HG03354 (cell line): ENCODE data around the gene ADIG.
"Not testable (repeated sequence)": the region's sequence is repeated elsewhere in the genome, so short reads cannot be mapped to it uniquely, and the experiment has no call there.

Experiments used
- ATAC-seq: cut with Tn5 transposase; IDR thresholded peaks from one replicate; pipeline ENCODE4 v1.9.1; 2021; ENCODE audit warnings: mild to moderate bottlenecking; ENCODE audit not compliant: unreplicated experiment, poor library complexity, severe bottlenecking

Gene ADIG

DNA sequence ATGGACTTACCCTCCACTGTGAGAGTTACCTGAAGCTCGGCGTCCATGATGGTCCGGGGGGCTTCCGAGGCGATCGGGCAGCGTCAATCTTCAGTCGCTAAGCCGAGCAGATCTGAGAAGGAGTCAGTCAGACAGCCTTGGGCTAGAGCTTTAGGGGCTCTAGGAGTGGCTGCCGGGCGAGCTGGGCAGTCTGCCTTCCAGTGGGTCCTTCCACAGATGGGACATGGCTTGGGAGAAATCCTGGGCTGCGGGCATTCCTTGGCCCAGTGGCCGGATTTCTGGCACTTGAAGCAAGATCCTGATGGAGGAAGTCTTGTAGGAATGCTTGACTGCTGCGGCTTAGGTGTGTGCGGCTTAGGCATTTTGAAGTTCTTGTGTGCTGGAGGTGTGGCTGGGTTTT, 14.9 kb downstream of the ADIG start:
- not testable (repeated sequence) for ATAC-seq

DNA sequence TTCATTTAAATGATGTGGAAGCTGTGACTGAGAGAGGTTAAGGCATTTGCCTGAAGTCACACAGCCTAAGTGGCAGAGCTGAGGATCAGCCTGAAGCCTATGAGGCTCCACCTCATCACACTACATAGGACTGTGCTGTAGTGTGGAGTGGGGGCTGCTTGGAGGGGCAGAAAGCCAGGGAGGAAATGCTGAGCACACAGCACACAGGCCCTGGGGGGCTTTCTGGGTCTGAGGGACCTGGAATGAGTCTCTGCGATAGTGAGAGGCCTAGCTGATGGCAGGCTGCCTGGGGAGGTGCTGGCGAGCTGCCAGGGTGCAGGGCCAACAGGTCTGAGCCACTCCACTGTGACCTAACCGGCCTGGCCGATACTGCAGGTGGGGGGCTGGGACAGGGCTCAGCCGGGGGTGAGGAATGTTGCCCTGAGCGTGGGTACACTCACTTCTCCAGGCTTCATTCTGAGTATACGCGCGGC, 18.4 kb downstream of the ADIG start:
- ATAC-seq, result no peak

DNA sequence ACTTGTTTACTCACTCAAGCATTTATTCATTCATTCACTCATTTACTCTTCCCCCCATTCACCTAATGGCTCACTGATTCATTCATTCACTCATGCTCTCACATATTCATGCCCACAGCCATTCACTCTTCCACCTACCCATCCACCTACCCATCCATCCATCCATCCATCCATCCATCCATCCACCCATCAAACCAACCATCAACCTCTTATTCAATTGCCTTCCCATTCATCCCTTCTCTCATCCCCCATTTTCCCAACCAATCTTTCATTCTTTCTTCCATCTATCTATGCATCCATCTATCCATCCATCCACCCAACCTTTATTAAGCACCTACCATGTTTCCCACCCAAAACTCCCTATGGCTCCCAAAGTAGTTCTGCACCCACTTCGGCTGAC, 19.1 kb downstream of the ADIG start:
- ATAC-seq, result no peak

DNA sequence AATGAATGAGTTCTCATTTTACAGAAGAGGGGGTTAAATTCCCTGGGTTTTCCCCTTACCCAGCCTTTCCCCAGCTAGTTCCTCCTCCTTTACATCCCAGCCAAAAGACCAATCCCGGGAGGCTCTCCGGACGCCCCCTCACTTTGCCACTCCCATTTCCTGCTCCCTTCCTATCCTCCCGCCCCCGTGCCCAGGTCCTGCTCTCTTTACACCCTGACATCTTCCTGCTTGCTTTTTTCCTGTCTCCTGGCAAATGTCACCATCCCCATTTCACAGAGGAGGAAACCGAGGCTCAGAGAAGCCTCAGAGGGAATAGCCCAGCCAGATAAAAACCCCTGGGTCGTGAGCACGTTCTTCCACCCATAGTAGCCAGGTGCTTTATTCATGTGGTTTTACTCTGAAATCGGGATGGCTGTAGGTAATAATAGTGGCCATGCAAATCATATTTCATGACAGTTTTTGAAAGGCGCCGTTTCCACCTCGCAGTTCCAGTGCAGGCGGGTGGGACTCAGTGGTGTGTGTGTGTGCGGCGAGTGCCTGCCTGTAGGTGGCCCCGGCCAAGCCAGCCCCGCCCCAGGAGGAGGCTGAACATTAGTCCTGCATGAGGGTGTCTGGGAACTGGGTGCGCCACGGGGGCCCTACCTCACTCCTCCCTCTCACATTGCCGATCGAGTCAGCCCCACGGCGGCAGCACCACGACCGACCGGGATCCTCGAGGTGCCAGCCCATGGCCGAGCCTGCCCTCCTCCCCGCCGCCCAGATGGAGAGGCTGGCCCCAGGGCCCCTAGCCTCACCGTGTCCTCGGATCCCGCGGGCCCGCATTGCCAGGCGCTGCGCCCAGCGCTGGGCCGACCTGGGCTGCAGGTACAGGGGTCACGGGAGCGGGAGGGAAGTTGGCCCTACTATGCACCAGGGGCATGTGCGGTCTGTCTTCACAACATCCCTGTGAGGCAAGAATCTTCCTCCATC, 20.5 kb downstream of the ADIG start, which contains the start of gene ARHGAP40:
Gene ARHGAP40, plus strand, starts transcription at position 594 of the 969 bp plus-strand sequence.
- no peak for ATAC-seq

DNA sequence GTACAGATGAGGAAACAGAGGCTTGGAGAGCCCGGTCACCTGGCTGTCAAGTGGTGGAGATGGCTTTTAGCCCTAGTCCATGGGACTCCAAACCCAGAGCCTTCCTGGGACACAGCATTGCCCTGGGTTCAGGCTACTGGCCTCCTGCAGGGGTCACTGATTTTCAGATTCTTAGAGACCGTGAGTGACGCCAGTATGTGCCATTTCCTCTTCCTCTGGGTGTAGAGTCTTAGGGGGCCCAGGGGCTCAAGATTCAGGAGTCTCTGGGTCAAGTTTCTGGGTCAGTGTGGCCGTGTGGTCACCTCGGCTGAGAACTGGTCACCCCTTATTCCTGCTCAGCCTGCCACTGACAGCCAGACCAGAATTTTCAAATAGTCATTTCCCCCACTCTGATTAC, 21.2 kb downstream of the ADIG start:
- ATAC-seq, result no peak

DNA sequence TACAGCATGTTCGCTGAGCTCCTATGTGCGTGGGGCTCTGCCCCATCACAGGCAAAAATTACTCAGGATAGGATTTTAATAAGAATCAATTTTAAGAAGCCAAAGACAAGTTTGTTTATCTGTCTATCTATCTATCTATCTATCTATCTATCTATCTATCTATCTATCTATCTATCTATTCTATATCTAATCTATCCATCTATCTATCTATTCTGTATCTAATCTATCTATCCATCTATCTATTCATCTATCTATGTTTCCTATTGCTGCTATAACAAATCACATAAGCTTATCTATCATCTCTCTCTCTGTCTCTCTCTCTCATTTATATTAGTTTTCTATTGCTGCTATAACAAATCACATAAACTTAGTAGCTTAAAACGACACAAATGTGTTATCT, 22.3 kb downstream of the ADIG start:
- no peak for ATAC-seq

DNA sequence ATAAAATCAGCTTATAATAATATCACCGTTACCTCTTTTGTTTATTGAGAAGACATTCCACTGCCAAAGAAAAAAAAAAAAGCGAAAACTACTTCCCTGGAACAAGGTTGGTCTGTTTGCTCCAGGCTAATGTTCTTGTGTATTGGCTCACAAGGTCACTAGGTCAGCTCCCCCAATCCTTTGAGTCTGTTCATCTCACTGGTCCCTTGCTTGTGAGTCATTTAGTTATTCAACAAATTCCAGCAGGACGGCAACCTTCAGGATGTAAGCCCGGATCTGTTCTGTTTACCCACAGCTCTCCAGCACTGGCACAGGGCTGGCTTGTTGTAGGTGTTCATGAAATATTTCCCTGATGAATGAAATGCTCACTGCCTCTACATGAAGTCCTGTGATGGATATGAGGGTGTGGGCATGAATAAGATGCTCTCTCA, 23.9 kb downstream of the ADIG start:
- no peak for ATAC-seq

DNA sequence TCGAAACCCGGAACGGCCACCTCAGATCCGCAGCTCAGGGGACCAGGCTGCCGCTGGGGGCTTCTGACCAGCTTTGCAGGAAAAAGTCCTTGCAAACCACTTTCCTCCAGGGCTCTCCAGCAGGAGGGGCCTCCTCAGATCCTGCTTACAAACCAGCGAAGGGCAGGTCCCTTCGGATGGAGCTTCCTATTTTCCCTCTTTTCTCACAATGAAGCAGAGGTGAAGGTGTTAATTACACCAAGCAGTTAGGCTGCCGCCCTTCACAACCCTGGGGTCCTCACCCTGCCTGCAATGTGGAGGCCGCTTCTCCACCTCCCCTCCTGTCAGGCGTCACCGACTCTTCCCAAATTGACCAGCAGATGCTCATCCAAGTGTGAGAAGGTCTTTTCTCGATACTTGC, 26.4 kb downstream of the ADIG start:
- no peak for ATAC-seq

DNA sequence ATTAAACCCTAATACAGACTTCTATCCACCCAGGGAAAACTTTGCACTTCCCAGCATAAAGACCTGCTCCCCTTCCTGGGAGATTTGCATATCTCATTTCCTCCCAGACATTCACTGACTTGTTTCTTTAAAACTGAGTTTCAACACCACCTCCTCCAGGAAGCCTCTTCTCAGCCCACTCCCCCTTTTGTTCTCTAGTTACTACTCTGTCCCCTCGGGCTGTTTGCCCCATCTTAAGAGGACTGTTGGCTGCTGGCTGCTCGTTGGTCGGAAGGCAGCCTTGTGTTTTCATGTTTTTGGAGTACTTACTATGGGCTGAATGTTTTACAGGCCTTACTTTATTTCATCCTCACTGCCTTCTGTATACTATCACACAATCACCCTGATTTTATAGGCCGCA, 27.2 kb downstream of the ADIG start:
- no peak for ATAC-seq

DNA sequence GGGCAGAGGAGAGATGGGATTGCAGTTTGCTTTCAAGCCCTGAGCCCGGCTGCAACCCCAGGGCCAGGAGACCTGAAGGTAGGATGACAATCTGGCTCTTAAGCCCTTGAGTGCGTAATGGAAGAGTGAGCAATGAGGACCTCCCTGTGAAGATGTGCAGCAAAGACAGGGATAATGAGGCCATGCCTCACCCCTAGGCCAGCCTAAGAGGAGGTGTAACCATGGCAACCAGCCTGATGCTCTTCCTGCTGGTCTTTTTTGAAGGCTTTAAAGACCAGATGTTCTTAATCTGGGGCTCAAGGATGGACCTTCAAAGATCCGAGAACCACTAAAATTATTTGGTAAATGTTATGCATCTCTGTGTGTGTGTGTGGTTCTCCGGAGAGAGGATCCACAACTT, 28.8 kb downstream of the ADIG start:
- no peak for ATAC-seq

DNA sequence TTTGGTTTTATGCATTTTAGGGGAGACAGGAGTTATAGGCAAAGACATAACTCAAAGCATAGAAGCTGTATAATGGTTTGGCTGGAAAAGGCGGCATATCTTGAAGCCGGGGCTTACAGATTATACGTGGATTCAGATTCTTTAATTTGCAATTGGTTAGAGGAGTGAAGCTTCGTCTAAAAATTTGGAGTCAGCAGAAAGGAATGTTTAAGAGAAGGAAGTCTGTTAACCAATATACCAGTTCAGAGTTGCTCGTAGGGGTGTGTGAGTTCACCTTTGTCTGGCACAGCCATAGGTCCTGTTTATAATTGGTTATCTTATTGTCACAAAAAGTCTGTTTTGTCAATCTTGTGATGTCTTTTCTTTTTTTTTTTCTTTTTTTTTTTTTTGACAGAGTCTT, 29.5 kb downstream of the ADIG start:
- ATAC-seq, result no peak

DNA sequence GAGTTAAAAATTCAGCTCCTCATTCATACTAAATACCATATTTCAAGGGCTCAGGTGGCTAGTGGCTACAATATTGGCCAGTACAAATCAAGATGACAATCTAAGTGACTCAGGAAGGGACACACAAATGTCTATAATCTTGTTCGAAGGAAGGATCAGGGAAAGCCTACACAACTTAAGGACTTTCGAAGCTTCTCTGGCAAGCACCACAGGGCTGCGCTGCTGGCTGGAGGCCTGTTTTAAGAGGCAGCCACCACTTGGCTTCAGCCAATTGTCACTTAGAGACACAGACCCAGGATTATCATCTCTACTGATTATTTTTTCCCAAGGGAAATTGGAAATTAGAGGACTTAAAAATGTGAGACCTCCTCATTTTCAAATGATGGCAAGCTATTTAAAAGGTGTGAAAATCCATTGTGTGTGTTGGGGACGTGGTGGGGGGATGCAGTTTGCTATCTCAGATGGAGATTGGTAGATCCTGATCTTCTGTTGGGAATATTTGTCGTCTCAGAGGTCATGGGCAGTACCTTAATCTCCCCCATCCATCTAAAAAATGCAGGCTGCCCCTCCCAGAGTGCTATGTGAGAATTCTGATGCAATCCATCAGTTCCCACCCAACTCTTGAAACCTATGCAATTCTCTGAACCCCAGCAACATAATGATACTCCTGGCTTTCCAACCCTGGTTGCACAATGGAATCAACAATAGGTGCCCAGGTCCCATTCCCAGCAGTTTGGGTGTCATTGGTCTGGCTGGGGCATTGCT, 31.9 kb downstream of the ADIG start:
- no peak for ATAC-seq

DNA sequence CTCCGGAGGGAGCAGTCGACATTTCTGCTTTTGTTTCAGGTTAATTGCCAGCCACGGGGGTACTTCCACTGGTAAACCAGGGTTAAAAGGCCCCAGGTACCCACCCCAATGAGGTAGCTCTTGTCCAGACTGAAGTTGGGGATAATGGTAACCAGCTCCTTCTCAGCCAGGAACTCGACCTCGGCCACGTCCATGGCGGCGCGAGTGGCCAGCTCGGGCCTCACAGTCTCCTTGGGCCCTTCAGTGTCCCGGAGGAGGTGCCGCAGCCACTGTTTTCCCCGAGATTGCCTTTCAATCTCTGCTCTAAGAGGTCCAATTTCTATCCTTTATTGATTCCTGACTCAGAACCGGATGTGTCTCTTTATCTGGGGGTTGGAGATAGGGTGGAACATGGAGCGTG, 34.3 kb downstream of the ADIG start:
- no peak for ATAC-seq

DNA sequence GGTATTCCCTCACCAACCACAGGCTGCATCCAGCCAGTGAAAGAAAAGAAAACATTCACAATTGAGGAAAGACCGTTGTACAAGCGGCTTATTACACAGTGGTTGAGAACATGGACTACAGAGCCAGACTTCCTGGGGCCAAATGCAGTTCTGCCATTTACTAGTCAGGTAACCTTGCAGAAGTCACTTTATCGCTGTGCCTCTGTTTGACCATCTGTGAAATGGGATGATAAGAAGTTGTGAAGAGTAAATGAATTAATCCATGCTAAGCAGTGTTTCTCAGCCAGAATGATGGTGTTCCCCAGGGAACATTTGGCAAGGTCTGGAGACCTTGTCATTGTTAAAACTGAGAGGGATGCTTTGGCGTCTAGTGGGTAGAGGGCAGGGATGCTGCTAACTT, 35.5 kb downstream of the ADIG start:
- no peak for ATAC-seq

DNA sequence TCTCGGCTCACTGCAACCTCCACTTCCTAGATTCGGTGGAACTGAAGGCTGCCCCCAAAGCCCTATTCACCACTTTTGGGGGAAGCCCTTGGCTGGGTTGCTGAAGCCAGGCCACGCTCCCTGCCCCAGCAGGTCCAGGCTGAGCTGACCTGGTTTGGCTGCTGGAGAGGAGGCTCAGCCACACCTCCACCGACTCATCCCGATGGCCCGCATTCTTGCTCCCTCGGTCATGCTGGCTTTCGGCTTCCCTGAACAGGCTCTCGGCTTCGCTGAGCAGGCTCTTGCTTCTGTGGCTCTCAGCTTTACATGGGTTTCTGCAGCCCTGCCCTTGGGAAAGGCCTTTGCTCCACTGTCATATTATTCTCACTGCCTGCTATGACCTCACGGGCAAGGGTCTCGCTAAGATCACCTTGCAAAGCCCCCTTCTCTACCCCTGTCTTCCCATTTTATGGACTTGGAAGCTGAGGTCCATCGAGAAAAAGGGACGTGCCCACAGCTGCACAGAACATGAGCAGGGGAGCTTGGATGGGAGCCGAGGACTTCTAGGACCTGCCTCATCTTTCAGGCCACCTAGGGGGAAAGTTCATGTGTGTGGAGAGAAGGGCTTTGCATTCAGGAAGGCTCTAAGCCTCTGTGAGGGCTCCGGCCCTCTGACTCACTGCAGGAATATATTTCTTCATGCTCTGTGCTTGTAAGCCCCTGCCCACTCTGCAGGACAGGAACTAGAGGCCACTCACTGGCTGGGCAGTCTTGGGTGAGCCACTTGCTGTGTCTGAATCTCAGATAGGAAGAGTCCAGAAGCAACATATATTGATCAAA, 36.2 kb downstream of the ADIG start:
- ATAC-seq, result no peak

DNA sequence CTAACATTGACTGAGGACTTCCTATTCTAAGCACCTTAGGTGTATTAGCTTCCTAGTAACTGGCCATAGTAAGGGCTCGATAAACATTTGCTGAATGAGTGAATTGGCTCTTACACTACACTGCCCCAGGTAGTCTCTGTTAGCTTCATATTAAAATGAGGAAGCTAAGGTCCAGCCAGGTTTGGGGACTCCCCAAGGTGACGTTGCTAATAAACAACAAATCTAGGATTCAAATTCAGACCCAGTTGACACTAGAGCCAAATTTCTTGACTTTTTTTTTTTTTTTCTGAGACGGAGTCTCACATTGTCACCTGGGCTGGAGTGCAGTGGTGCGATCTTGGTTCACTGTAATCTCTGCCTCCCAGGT, 36.8 kb downstream of the ADIG start:
- no peak for ATAC-seq

DNA sequence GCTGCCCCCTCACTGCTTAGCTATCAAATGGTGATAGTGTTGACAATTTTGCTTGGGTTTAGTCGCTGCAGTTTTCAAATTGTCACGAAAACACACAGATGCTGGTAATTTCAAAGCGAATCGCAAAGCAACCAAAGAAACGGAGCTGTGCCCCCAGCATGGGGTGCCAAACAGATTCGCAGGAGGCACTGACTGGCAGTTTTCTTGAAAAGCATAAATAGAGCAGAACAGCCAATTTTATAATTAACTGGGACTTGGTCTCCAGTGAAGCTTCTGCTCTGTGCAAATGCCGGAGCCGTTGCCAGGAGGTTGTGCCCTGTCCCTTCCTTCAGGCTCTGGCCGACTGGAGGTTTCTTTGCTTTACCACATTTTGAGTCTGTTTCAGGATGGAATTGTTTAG, 39.4 kb downstream of the ADIG start:
- ATAC-seq, result no peak

DNA sequence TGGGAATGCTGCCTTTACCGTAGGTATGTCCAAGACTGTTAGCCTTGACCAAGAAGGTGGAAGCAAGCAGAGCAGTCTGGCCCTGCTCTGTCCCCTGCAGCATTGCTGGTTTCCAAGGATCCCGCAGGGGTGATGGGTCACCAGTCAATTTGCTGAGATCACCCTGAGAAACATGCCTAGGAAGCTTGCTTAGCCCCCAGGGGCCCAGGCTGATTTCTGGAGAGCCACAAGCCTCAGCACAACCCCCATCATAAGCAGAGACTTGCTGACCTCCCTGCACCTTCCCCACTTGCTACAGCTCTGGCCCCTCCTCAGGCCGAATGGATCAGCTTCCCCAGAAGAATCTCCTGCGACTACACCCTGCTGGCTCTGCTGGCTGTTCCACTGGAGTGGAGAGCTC, 42.1 kb downstream of the ADIG start:
- no peak for ATAC-seq

DNA sequence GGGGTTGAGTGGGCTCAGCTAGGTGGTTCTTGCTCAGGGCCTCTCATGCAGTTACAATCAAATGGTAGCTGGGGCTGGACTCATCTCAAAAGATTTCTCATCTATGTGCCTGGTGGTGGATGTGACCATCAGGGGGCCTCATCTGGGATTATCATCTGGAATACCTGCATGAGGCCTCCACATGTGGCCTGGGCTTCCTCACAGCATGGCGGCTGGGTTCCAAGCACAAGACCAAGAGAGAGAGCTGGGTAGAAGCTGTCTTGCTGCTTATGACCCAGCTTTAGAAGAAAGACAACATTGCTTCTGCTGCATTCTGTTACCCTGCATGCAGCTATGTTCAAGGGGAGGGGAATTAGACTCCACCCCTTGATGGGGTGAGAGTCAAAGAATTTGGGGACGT, 43.1 kb downstream of the ADIG start:
- ATAC-seq, result no peak

DNA sequence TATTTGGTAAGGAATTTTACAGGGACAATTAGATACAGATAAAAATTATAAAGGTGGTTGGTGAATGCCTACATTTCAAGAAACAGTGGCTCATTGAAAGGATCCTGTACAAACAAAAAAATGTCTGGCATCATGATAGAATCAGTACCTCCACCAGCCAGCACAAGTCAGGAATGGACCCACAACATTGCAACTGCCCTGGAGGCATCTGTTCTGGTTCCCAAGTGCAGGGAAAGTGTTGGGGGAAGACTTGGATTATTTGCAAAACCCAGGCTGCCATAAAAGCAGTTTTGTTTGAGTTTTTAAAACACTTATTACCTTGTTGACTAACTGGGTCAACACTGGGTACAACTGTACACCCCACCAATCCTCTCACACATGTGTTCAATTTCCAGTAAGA, 44.9 kb downstream of the ADIG start:
- ATAC-seq, result no peak
